ENCODE results near the gene ZNF423. TPM values are rescaled to one million over a fixed set of nuclear protein-coding genes. Genes with fewer than 3 reads are reported as not detected.
A peak's percentile ranks its signal among the peaks of the same experiment; 100 is the strongest.

Gene ZNF423
- total RNA-seq, 1 experiment from 2014 or later = 0.49 TPM

- H3K9me3 ChIP-seq (ENCODE audit: control insufficient read depth, insufficient read depth, low read depth, low read length) = no peaks in the 10 kb centered on the region
- in situ Hi-C loops (cut with HindIII; ENCODE audit: low pct_unique_long_range_greater_than_20kb, low sequenced_read_pairs) (no loop called here), intact Hi-C loops (cut with micrococcal nuclease; ENCODE audit: unreplicated experiment) (no loop called here)
- no peak overlapping the region for H3K4me3 ChIP-seq (ENCODE audit: low read depth in 2 of 2, low read length in 2 of 2)
- BruUV-seq (replicated peaks) = no TSS peak
- ATAC-seq (no peak), DNase-seq (ENCODE audit: low read depth, low spot score) (no peak)
- TF ChIP-seq REST (IDR thresholded peaks at IDR 0.05; ENCODE audit: insufficient read depth in 1 of 2, low read depth in 2 of 2, low read length in 1 of 2) (no peak), CTCF (IDR thresholded peaks at IDR 0.05) (no peak), SIN3A (IDR thresholded peaks at IDR 0.05; ENCODE audit: borderline replicate concordance, insufficient read depth, low read depth, low read length) (no peak), TCF7L2 (IDR thresholded peaks at IDR 0.05; ENCODE audit: low read depth, low read length) (no peak), POLR2AphosphoS5 (IDR thresholded peaks at IDR 0.05; ENCODE audit: low read depth, low read length) (no peak)
- no peaks in the 10 kb centered on the region for H3K36me3 ChIP-seq (ENCODE audit: control insufficient read depth, insufficient read depth, low read length)
- H3K4me1 ChIP-seq (ENCODE audit: control insufficient read depth, insufficient read depth, low read length) = no peaks in the 10 kb centered on the region
- ChIA-PET CTCF (no interaction called here), POLR2A (no interaction called here)
- no peak overlapping the region for H3K27ac ChIP-seq (ENCODE audit: low read length)
- H3K27me3 ChIP-seq (ENCODE audit: control insufficient read depth, insufficient read depth, low read length) = no peaks in the 10 kb centered on the region; the same call in 1 of the 2 replicates
Measured at GRCh38 chr16:49484936-49485335, 371.0 kb downstream of the ZNF423 start.

GRCh38 chr16:49484451-49484849 is 371.5 kb downstream of the ZNF423 start:
- H3K27ac ChIP-seq (ENCODE audit: low read length) = no peak overlapping the region
- BruUV-seq (replicated peaks) = no TSS peak
- no peaks in the 10 kb centered on the region for H3K36me3 ChIP-seq (ENCODE audit: control insufficient read depth, insufficient read depth, low read length)
- ATAC-seq (peak; percentile 58; the same call in 1 of the 2 replicates), DNase-seq (ENCODE audit: low read depth, low spot score) (no peak)
- H3K4me3 ChIP-seq (ENCODE audit: low read depth in 2 of 2, low read length in 2 of 2) = no peak overlapping the region
- no peaks in the 10 kb centered on the region for H3K9me3 ChIP-seq (ENCODE audit: control insufficient read depth, insufficient read depth, low read depth, low read length)
- ChIA-PET POLR2A (no interaction called here), CTCF (no interaction called here)
- H3K27me3 ChIP-seq (ENCODE audit: control insufficient read depth, insufficient read depth, low read length) = no peaks in the 10 kb centered on the region; the same call in 1 of the 2 replicates
- in situ Hi-C loops (cut with HindIII; ENCODE audit: low pct_unique_long_range_greater_than_20kb, low sequenced_read_pairs) (no loop called here), intact Hi-C loops (cut with micrococcal nuclease; ENCODE audit: unreplicated experiment) (no loop called here)
- TF ChIP-seq TCF7L2 (IDR thresholded peaks at IDR 0.05; ENCODE audit: low read depth, low read length) (no peak), CTCF (IDR thresholded peaks at IDR 0.05) (no peak), POLR2AphosphoS5 (IDR thresholded peaks at IDR 0.05; ENCODE audit: low read depth, low read length) (no peak), SIN3A (IDR thresholded peaks at IDR 0.05; ENCODE audit: borderline replicate concordance, insufficient read depth, low read depth, low read length) (no peak), REST (IDR thresholded peaks at IDR 0.05; ENCODE audit: insufficient read depth in 1 of 2, low read depth in 2 of 2, low read length in 1 of 2) (no peak)
- H3K4me1 ChIP-seq (ENCODE audit: control insufficient read depth, insufficient read depth, low read length) = no peaks in the 10 kb centered on the region
